Cardiac fibroblast (primary cell): ENCODE measurements around the gene FCHO2.

Source experiments
- DNase-seq, 2 donors: peaks; one replicate each; pipeline versions ENCODE4 v3.0.0 to v3.0.0-alpha.2; 2010; ENCODE audit warnings: low read depth in 2 of 2
- H3K4me3 ChIP-seq, 2 donors: replicated peaks in 1 of 2; 1 replicate in 1 of 2; 2 replicates in 1 of 2; pipeline ENCODE4 v1.5.1; 2011; ENCODE audit warnings: low read depth in 2 of 2, low read length in 2 of 2, mild to moderate bottlenecking in 2 of 2, moderate library complexity in 1 of 2
- CTCF ChIP-seq: IDR thresholded peaks from one replicate; pipeline ENCODE4 v1.5.1; 2011; ENCODE audit warnings: low read depth, mild to moderate bottlenecking, low read length, inconsistent platforms

Gene FCHO2

GRCh38 chr5:73044546-73044945, 88.7 kb downstream of the FCHO2 start:
- TF ChIP-seq CTCF = no peak
- H3K4me3 ChIP-seq = no peak overlapping the region
- DNase-seq = no peak

GRCh38 chr5:73045623-73046022, 89.8 kb downstream of the FCHO2 start:
- no peak for TF ChIP-seq CTCF
- no peak overlapping the region for H3K4me3 ChIP-seq
- DNase-seq = no peak

GRCh38 chr5:73061593-73061992, 105.8 kb downstream of the FCHO2 start:
- no peak for DNase-seq

GRCh38 chr5:73066466-73066865, 110.6 kb downstream of the FCHO2 start:
- no peak for TF ChIP-seq CTCF
- no peak overlapping the region for H3K4me3 ChIP-seq
- DNase-seq = peak in 1 of 2 donors; percentile 83

More at GRCh38 chr5:73061593-73061992, 105.8 kb downstream of the FCHO2 start:
- no peak overlapping the region for H3K4me3 ChIP-seq
- no peak for TF ChIP-seq CTCF

GRCh38 chr5:73067213-73067612, 111.4 kb downstream of the FCHO2 start:
- DNase-seq = peak in 1 of 2 donors; percentile 43
- no peak overlapping the region for H3K4me3 ChIP-seq
- no peak for TF ChIP-seq CTCF

GRCh38 chr5:73081093-73081492, 125.3 kb downstream of the FCHO2 start:
- TF ChIP-seq CTCF = no peak
- H3K4me3 ChIP-seq = no peak overlapping the region
- DNase-seq = no peak

GRCh38 chr5:73088026-73088425, 132.2 kb downstream of the FCHO2 start:
- DNase-seq = peak in 1 of 2 donors; percentile 18
- no peak overlapping the region for H3K4me3 ChIP-seq
- no peak for TF ChIP-seq CTCF
